Measurements from ENCODE around the gene LRP11.

DNA sequence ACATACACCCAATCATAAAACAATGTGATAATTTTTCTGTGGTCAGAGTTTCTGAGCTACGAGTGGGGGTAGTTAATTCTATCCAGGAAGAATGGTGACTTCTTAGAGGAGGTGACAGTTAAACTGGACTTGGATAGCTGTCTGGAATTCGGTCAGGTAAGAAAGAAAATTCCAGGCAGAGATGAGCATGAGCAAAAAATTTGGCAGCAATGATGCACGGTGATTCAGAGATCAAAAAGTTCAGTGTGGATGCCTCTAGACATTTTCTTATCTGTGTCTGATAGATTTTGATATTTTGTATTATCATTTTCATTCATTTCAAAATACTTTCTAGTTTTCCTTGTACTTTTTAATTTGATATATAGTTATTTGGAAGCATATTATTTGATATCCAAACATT lies 21.7 kb upstream of the LRP11 start:
- TF ChIP-seq GATA2 (IDR thresholded peaks at IDR 0.05; ENCODE audit: low read depth, low read length) (no peak), GATA3 (IDR thresholded peaks at IDR 0.05; ENCODE audit: low read depth, low read length) (no peak)
